Measurements from ENCODE around the gene TANC2. TPM values are rescaled to one million over a fixed set of nuclear protein-coding genes. Genes with fewer than 3 reads are reported as not detected.

TANC2 gene
- total and polyA plus RNA-seq, 2 of the 8 experiments (the other 6 are each of a cell fraction or from before 2014, with no cell fraction given), result 5.7 to 21.9 TPM

GRCh38 chr17:62919388-62919787 lies 46.6 kb upstream of the TANC2 start (continued):
- no peak for TF ChIP-seq RNF2 (IDR thresholded peaks at IDR 0.05; ENCODE audit: borderline replicate concordance, low read depth, low read length, missing control alignments, poor library complexity, severe bottlenecking)
- TF ChIP-seq EP300 (IDR thresholded peaks at IDR 0.05; ENCODE audit: borderline replicate concordance in 1 of 2, low read depth in 2 of 2, low read length in 2 of 2), result no peak
- TF ChIP-seq ZNF274 (IDR thresholded peaks at IDR 0.05; ENCODE audit: borderline replicate concordance, extremely low read depth, low read length), result no peak
- no peak for TF ChIP-seq JUND (IDR thresholded peaks at IDR 0.05; ENCODE audit: low read length)
- no peak for TF ChIP-seq ASH2L (IDR thresholded peaks at IDR 0.05; ENCODE audit: low read length)
- TF ChIP-seq NANOG (IDR thresholded peaks at IDR 0.05; ENCODE audit: insufficient read depth, low read depth, low read length, poor library complexity, severe bottlenecking), result no peak
- TF ChIP-seq EZH2 (IDR thresholded peaks at IDR 0.05; ENCODE audit: low read depth, low read length, severe bottlenecking), result no peak
- no peak for TF ChIP-seq BRCA1 (IDR thresholded peaks at IDR 0.05; ENCODE audit: low read depth, low read length)

Measured in H1 (cell line).